SU-DHL-6 (cell line): Measurements from ENCODE around the gene TLCD5.

Experiments used
- H2AFZ ChIP-seq: fragments of 200-600 bp; sonication (generic); 2 replicates; pipeline ENCODE4 v1.6.1; 2014; ENCODE audit warnings: low read depth, mild to moderate bottlenecking, moderate library complexity, mixed read lengths, antibody characterized with exemption, low read length; ENCODE audit not compliant: severe bottlenecking
- H3F3A ChIP-seq: fragments of 200-600 bp; shearing (Covaris generic); 2 replicates; pipeline ENCODE4 v1.6.0; 2016; ENCODE audit warnings: antibody characterized with exemption, mild to moderate bottlenecking; ENCODE audit not compliant: insufficient read depth
- H3K27ac ChIP-seq: fragments of 200-600 bp; sonication (generic); 2 replicates; pipeline ENCODE4 v1.5.1; 2016; ENCODE audit warnings: low read depth, mild to moderate bottlenecking, low read length, moderate library complexity, mixed read lengths
- H3K27me3 ChIP-seq: fragments of 200-600 bp; sonication (generic), shearing (Covaris generic); 2 replicates; pipeline ENCODE4 v1.6.0; 2014; ENCODE audit warnings: mild to moderate bottlenecking, low read length
- H3K36me3 ChIP-seq: fragments of 200-600 bp; sonication (generic); 2 replicates; pipeline ENCODE4 v1.6.1; 2014; ENCODE audit warnings: mild to moderate bottlenecking, low read length, mixed read lengths
- H3K4me2 ChIP-seq: fragments of 300-600, 200-600 bp; shearing (Covaris generic), sonication (generic); 2 replicates; pipeline ENCODE4 v1.6.0; 2014; ENCODE audit warnings: low read length, low read depth, mild to moderate bottlenecking; ENCODE audit not compliant: poor library complexity, severe bottlenecking
- H3K4me3 ChIP-seq: fragments of 200-600 bp; sonication (generic); 2 replicates; pipeline ENCODE4 v1.5.1; 2014; ENCODE audit warnings: antibody characterized with exemption, low read length, mild to moderate bottlenecking, mixed read lengths; ENCODE audit not compliant: insufficient read depth, poor library complexity, severe bottlenecking
- H3K79me2 ChIP-seq: fragments of 200-600 bp; sonication (generic); 2 replicates; pipeline ENCODE4 v1.6.1; 2014; ENCODE audit warnings: mild to moderate bottlenecking, low read length, moderate library complexity; ENCODE audit not compliant: insufficient read depth
- H3K9ac ChIP-seq: fragments of 200-600 bp; sonication (generic); 2 replicates; pipeline ENCODE4 v1.7.0; 2014; ENCODE audit warnings: mild to moderate bottlenecking, low read length
- H3K9me2 ChIP-seq: fragments of 200-600 bp; sonication (generic); replicated peaks from 2 replicates; pipeline ENCODE4 v1.6.1; 2014; ENCODE audit warnings: low read length; ENCODE audit not compliant: insufficient read depth
- H3K9me3 ChIP-seq: fragments of 200-600 bp; sonication (generic); 2 replicates; pipeline ENCODE4 v1.6.1; 2014; ENCODE audit warnings: low read length, mixed read lengths; ENCODE audit not compliant: insufficient read depth
- H4K20me1 ChIP-seq: fragments of 200-600 bp; sonication (generic); 2 replicates; pipeline ENCODE4 v1.6.1; 2014; ENCODE audit warnings: low read depth, mild to moderate bottlenecking, antibody characterized with exemption, low read length, moderate library complexity, mixed read lengths
- CTCF ChIP-seq: fragments of 200-600 bp; sonication (generic); IDR thresholded peaks from one replicate; pipeline ENCODE4 v1.5.1; 2017; ENCODE audit warnings: antibody characterized with exemption, mild to moderate bottlenecking, low read length, moderate library complexity; ENCODE audit not compliant: insufficient read depth, poor library complexity, severe bottlenecking
- EZH2phosphoT487 ChIP-seq: fragments of 200-600 bp; sonication (generic), shearing (Covaris generic); conservative IDR thresholded peaks from 2 replicates; pipeline ENCODE4 v1.6.1; 2018; ENCODE audit warnings: mild to moderate bottlenecking, antibody characterized with exemption, low read length, moderate library complexity, mixed read lengths

TLCD5 gene

GRCh38 chr11:120357620-120358019 lies 32.5 kb downstream of the TLCD5 start:
- Histone ChIP-seq H3K4me3 (no peak overlapping the region), H3K79me2 (no peaks in the 10 kb centered on the region), H3K9ac (no peak overlapping the region), H2AFZ (no peak overlapping the region), H3K4me2 (no peak overlapping the region), H3F3A (no peaks in the 10 kb centered on the region), H4K20me1 (peaks cover 23% of the 10 kb centered on the region; the same call in 1 of the 2 replicates), H3K36me3 (no peaks in the 10 kb centered on the region), H3K27ac (no peak overlapping the region), H3K27me3 (no peaks in the 10 kb centered on the region), H3K9me2 (no peaks in the 10 kb centered on the region), H3K9me3 (no peaks in the 10 kb centered on the region)
- no peak for TF ChIP-seq CTCF
- TF ChIP-seq EZH2phosphoT487, result no peak

- Histone ChIP-seq H3K36me3 (no peaks in the 10 kb centered on the region), H3K4me3 (no peak overlapping the region), H3K27me3 (no peaks in the 10 kb centered on the region), H3K4me2 (no peak overlapping the region), H3K9me3 (no peaks in the 10 kb centered on the region), H3K79me2 (no peaks in the 10 kb centered on the region), H4K20me1 (peaks cover 20% of the 10 kb centered on the region; the same call in 1 of the 2 replicates), H3K27ac (no peak overlapping the region), H3F3A (no peaks in the 10 kb centered on the region), H3K9me2 (no peaks in the 10 kb centered on the region), H3K9ac (no peak overlapping the region), H2AFZ (no peak overlapping the region)
- TF ChIP-seq CTCF (no peak), EZH2phosphoT487 (no peak)
These were observed 33.6 kb downstream of the TLCD5 start for GRCh38 chr11:120358729-120359128.

- Histone ChIP-seq H3K27ac (no peak overlapping the region), H3K4me2 (no peak overlapping the region), H3K27me3 (no peaks in the 10 kb centered on the region), H3K9me2 (no peaks in the 10 kb centered on the region), H4K20me1 (peaks cover 32% of the 10 kb centered on the region), H3K9me3 (no peaks in the 10 kb centered on the region), H3K4me3 (no peak overlapping the region), H3K36me3 (no peaks in the 10 kb centered on the region), H3K9ac (no peak overlapping the region), H3F3A (no peaks in the 10 kb centered on the region), H2AFZ (no peak overlapping the region), H3K79me2 (no peaks in the 10 kb centered on the region)
- TF ChIP-seq EZH2phosphoT487 (no peak), CTCF (no peak)
These were observed 38.3 kb downstream of the TLCD5 start for GRCh38 chr11:120363436-120363835.

- no peaks in the 10 kb centered on the region for H3K9me3 ChIP-seq
- no peak overlapping the region for H3K4me3 ChIP-seq
- peaks cover 25% of the 10 kb centered on the region for H4K20me1 ChIP-seq
- no peak overlapping the region for H3K4me2 ChIP-seq
- no peak overlapping the region for H2AFZ ChIP-seq
- no peaks in the 10 kb centered on the region for H3K9me2 ChIP-seq
- no peaks in the 10 kb centered on the region for H3K36me3 ChIP-seq
- no peak for TF ChIP-seq EZH2phosphoT487
- H3K27me3 ChIP-seq, result no peaks in the 10 kb centered on the region
- H3F3A ChIP-seq, result no peaks in the 10 kb centered on the region
- no peak overlapping the region for H3K27ac ChIP-seq
- no peaks in the 10 kb centered on the region; the same call in 1 of the 2 replicates for H3K79me2 ChIP-seq
- H3K9ac ChIP-seq, result no peak overlapping the region
These were observed 40.4 kb downstream of the TLCD5 start for GRCh38 chr11:120365512-120365911.
